ENCODE results near the gene ADAMTS12.

- TF ChIP-seq, protein P1, sequence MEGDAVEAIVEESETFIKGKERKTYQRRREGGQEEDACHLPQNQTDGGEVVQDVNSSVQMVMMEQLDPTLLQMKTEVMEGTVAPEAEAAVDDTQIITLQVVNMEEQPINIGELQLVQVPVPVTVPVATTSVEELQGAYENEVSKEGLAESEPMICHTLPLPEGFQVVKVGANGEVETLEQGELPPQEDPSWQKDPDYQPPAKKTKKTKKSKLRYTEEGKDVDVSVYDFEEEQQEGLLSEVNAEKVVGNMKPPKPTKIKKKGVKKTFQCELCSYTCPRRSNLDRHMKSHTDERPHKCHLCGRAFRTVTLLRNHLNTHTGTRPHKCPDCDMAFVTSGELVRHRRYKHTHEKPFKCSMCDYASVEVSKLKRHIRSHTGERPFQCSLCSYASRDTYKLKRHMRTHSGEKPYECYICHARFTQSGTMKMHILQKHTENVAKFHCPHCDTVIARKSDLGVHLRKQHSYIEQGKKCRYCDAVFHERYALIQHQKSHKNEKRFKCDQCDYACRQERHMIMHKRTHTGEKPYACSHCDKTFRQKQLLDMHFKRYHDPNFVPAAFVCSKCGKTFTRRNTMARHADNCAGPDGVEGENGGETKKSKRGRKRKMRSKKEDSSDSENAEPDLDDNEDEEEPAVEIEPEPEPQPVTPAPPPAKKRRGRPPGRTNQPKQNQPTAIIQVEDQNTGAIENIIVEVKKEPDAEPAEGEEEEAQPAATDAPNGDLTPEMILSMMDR (IDR thresholded peaks at IDR 0.05), result no peak
- TF ChIP-seq POLR2AphosphoS5 (IDR thresholded peaks at IDR 0.05), result no peak
Observed at GRCh38 chr5:33657176-33657575, 234.6 kb downstream of the ADAMTS12 start.
